Activated naive CD8-positive, alpha-beta T cell treated with anti-CD3 and anti-CD28 coated beads, Interleukin-2, amount 50 U/mL, for 16 hours (primary cell): ENCODE data around the gene AFF1.

Source experiments
- DNase-seq: peaks from one replicate; pipeline ENCODE4 v3.0.0-alpha.2; 2020; ENCODE audit warnings: low read depth, low spot score

Gene AFF1

GRCh38 chr4:86921608-86922252, 13.1 kb upstream of the AFF1 start:
- DNase-seq, result no peak

GRCh38 chr4:86924811-86925210, 10.0 kb upstream of the AFF1 start:
- DNase-seq, result no peak

GRCh38 chr4:86926435-86927086, 8.2 kb upstream of the AFF1 start:
- DNase-seq, result no peak

GRCh38 chr4:86927843-86928395, 6.9 kb upstream of the AFF1 start:
- no peak for DNase-seq

GRCh38 chr4:86928400-86929255, 6.2 kb upstream of the AFF1 start:
- DNase-seq, result no peak

- no peak for DNase-seq
Measured at GRCh38 chr4:86934147-86934770, 552 bp upstream of the AFF1 start.

- DNase-seq, result no peak
Measured at GRCh38 chr4:86935566-86935852, 698 bp downstream of the AFF1 start.

- DNase-seq, result peak; percentile 45
Measured at GRCh38 chr4:86935853-86936733, 1.3 kb downstream of the AFF1 start.

- DNase-seq, result no peak
Measured at GRCh38 chr4:86938771-86939520, 4.1 kb downstream of the AFF1 start.

- DNase-seq, result no peak
Measured at GRCh38 chr4:86939729-86940575, 5.1 kb downstream of the AFF1 start.

GRCh38 chr4:86940920-86941460, 6.2 kb downstream of the AFF1 start:
- no peak for DNase-seq

- DNase-seq, result no peak
Measured at GRCh38 chr4:86942185-86942666, 7.4 kb downstream of the AFF1 start.

GRCh38 chr4:86944964-86945781, 10.4 kb downstream of the AFF1 start:
- DNase-seq, result no peak

GRCh38 chr4:86946868-86947500, 12.2 kb downstream of the AFF1 start:
- no peak for DNase-seq

- no peak for DNase-seq
Measured at GRCh38 chr4:86947501-86948120, 12.8 kb downstream of the AFF1 start.

- no peak for DNase-seq
Measured at GRCh38 chr4:86948276-86948675, 13.5 kb downstream of the AFF1 start.
